Gastrocnemius medialis (tissue), 4 donors: ENCODE data around the gene MEG3.

Experiments used
- CTCF ChIP-seq, 5 experiments: fragments of 450-650 bp in 3 of 5; fragments of 200-600 bp in 2 of 5; sonication (generic) in 2 of 5; IDR thresholded peaks in 4 of 5; conservative IDR thresholded peaks in 1 of 5; 1 replicate in 4 of 5; 2 replicates in 1 of 5; pipeline ENCODE4 v1.5.1; 2016 to 2019; ENCODE audit warnings: antibody characterized with exemption in 5 of 5, mild to moderate bottlenecking in 3 of 5, moderate library complexity in 3 of 5
- POLR2A ChIP-seq, 2 donors: fragments of 450-650 bp; IDR thresholded peaks; one replicate each; pipeline ENCODE4 v1.6.1; 2017; ENCODE audit warnings: antibody characterized with exemption in 2 of 2, mild to moderate bottlenecking in 2 of 2, moderate library complexity in 2 of 2

GRCh38 chr14:100838493-100839314 is 12.8 kb downstream of the MEG3 start:
- TF ChIP-seq CTCF (IDR thresholded peaks at IDR 0.05 in 4 of 5, conservative IDR thresholded peaks at IDR 0.05 in 1 of 5) (no peak), POLR2A (IDR thresholded peaks at IDR 0.05) (no peak)
